SK-N-SH (cell line): ENCODE measurements around the gene WWP2. TPM values are rescaled to one million over a fixed set of nuclear protein-coding genes. Genes with fewer than 3 reads are reported as not detected.

ENCODE experiments used
- CTCF ChIA-PET: fragments of 300-600, 350-600 bp; formaldehyde crosslinking; extraction: SDS; loops from one replicate; lab custom pipeline; 2021; lab: Yijun Ruan, JAX
- POLR2A ChIA-PET: fragments of 350-600 bp; sonication (Branson Sonifier 250); formaldehyde crosslinking; extraction: SDS; loops from one replicate; lab custom pipeline; 2020; ENCODE audit warnings: antibody characterized with exemption, inconsistent platforms; lab: Yijun Ruan, JAX
- DNase-seq: peaks from one replicate; pipeline ENCODE4 v3.0.0; 2012
- H2AFZ ChIP-seq: fragments of 200-600 bp; sonication (generic); 2 replicates; pipeline ENCODE4 v1.8.1; 2016; ENCODE audit warnings: antibody characterized with exemption, mild to moderate bottlenecking, low read depth
- H3F3A ChIP-seq: fragments of 200-600 bp; sonication (generic); replicated peaks from 2 replicates; pipeline ENCODE3; 2016; ENCODE audit warnings: antibody characterized with exemption, mild to moderate bottlenecking; ENCODE audit not compliant: insufficient read depth
- H3K27ac ChIP-seq, 2 experiments: fragments of 200-500 bp in 1 of 2; fragments of 200-600 bp in 1 of 2; sonication (Bioruptor generic) in 1 of 2; sonication (generic), shearing (Covaris generic) in 1 of 2; 2 replicates each; pipeline versions ENCODE4 v1.5.1 to v1.6.1; 2014 to 2016; ENCODE audit warnings: low read depth in 2 of 2, inconsistent platforms in 1 of 2, low read length in 1 of 2, mild to moderate bottlenecking in 1 of 2, mixed read lengths in 1 of 2
- H3K27me3 ChIP-seq: fragments of 200-600 bp; sonication (generic), shearing (Covaris generic); 2 replicates; pipeline ENCODE4 v1.6.1; 2016; ENCODE audit warnings: mixed run types; ENCODE audit not compliant: insufficient read depth
- H3K36me3 ChIP-seq, 2 experiments: fragments of 200-500 bp in 1 of 2; fragments of 200-600 bp in 1 of 2; sonication (Bioruptor generic) in 1 of 2; sonication (generic) in 1 of 2; replicated peaks in 1 of 2; 2 replicates each; pipeline versions ENCODE3 to v1.5.1; 2014 to 2016; ENCODE audit warnings: low read length in 1 of 2, mild to moderate bottlenecking in 1 of 2; ENCODE audit not compliant: insufficient read depth in 2 of 2, control insufficient read depth in 1 of 2
- H3K4me1 ChIP-seq, 2 experiments: fragments of 200-500 bp in 1 of 2; fragments of 200-600 bp in 1 of 2; sonication (Bioruptor generic) in 1 of 2; sonication (generic), shearing (Covaris generic) in 1 of 2; 2 replicates each; pipeline versions ENCODE4 v1.5.1 to v1.6.1; 2014 to 2016; ENCODE audit warnings: low read depth in 1 of 2, low read length in 1 of 2, mixed run types in 1 of 2; ENCODE audit not compliant: insufficient read depth in 2 of 2, control insufficient read depth in 1 of 2
- H3K4me2 ChIP-seq: fragments of 200-600 bp; sonication (generic), shearing (Covaris generic); 2 replicates; pipeline ENCODE4 v1.6.1; 2017; ENCODE audit warnings: mixed run types
- H3K4me3 ChIP-seq, 2 experiments: fragments of 200-500 bp in 1 of 2; fragments of 200-600 bp in 1 of 2; sonication (Bioruptor generic) in 1 of 2; sonication (generic), shearing (Covaris generic) in 1 of 2; 2 replicates each; pipeline versions ENCODE4 v1.5.1 to v1.8.1; 2014 to 2016; ENCODE audit warnings: low read depth in 2 of 2, inconsistent platforms in 1 of 2, low read length in 1 of 2, mild to moderate bottlenecking in 1 of 2, mixed read lengths in 1 of 2, moderate library complexity in 1 of 2
- H3K79me2 ChIP-seq: fragments of 200-600 bp; sonication (generic); 2 replicates; pipeline ENCODE4 v1.8.1; 2017; ENCODE audit warnings: mild to moderate bottlenecking; ENCODE audit not compliant: insufficient read depth
- H3K9ac ChIP-seq: fragments of 200-600 bp; sonication (generic); 2 replicates; pipeline ENCODE4 v1.6.1; 2017; ENCODE audit warnings: mixed run types
- H3K9me2 ChIP-seq: fragments of 200-600 bp; sonication (generic); 2 replicates; pipeline ENCODE4 v1.6.1; 2017; ENCODE audit warnings: mixed run types
- H3K9me3 ChIP-seq: fragments of 200-600 bp; sonication (generic); 2 replicates; pipeline ENCODE4 v1.6.1; 2017; ENCODE audit warnings: mixed run types, mild to moderate bottlenecking, moderate library complexity
- H4K20me1 ChIP-seq: fragments of 200-600 bp; sonication (generic); 2 replicates; pipeline ENCODE4 v1.6.1; 2017; ENCODE audit warnings: mild to moderate bottlenecking, mixed run types; ENCODE audit not compliant: insufficient read depth
- EP300 ChIP-seq, 2 experiments: IDR thresholded peaks; 2 replicates each; pipeline versions ENCODE4 v1.4.0 to v1.6.1; 2012; ENCODE audit warnings: borderline replicate concordance in 1 of 2, low read depth in 1 of 2, low read length in 1 of 2
- EZH2phosphoT487 ChIP-seq: fragments of 200-600 bp; sonication (generic); IDR thresholded peaks from 2 replicates; pipeline ENCODE4 v1.6.1; 2017; ENCODE audit warnings: low read depth, mixed run types, mild to moderate bottlenecking, antibody characterized with exemption, moderate library complexity, borderline replicate concordance
- FOSL2 ChIP-seq: IDR thresholded peaks from 2 replicates; pipeline ENCODE4 v1.4.0; 2012; ENCODE audit warnings: low read depth, mild to moderate bottlenecking, moderate library complexity, borderline replicate concordance
- GATA2 ChIP-seq: sonication (generic); formaldehyde crosslinking; IDR thresholded peaks from 2 replicates; pipeline ENCODE4 v1.5.0; 2020; ENCODE audit warnings: mild to moderate bottlenecking, missing genetic modification reagents
- IRF3 ChIP-seq: fragments of 150-350 bp; IDR thresholded peaks from 2 replicates; pipeline ENCODE4 v1.6.1; 2016; ENCODE audit warnings: mild to moderate bottlenecking, low read depth, low read length
- JUND ChIP-seq: IDR thresholded peaks from 2 replicates; pipeline ENCODE4 v1.4.0; 2012
- MEF2A ChIP-seq: IDR thresholded peaks from 2 replicates; pipeline ENCODE4 v1.4.0; 2012; ENCODE audit warnings: low read depth, borderline replicate concordance
- NFIC ChIP-seq: IDR thresholded peaks from 2 replicates; pipeline ENCODE4 v1.4.0; 2012; ENCODE audit warnings: borderline replicate concordance
- NRF1 ChIP-seq: IDR thresholded peaks from 2 replicates; pipeline ENCODE4 v1.6.1; 2012; ENCODE audit warnings: low read depth, mild to moderate bottlenecking, low read length
- PBX3 ChIP-seq: IDR thresholded peaks from 2 replicates; pipeline ENCODE4; 2012
- POLR2AphosphoS5 ChIP-seq: IDR thresholded peaks from 2 replicates; pipeline ENCODE4 v1.6.1; 2012; ENCODE audit warnings: low read depth, low read length
- REST ChIP-seq: IDR thresholded peaks from 2 replicates; pipeline ENCODE4 v1.6.1; 2012; ENCODE audit warnings: mild to moderate bottlenecking, low read depth, low read length, moderate library complexity
- RXRA ChIP-seq: IDR thresholded peaks from 2 replicates; pipeline ENCODE4 v1.4.0; 2012; ENCODE audit warnings: low read depth, mild to moderate bottlenecking, borderline replicate concordance
- TCF12 ChIP-seq: IDR thresholded peaks from 2 replicates; pipeline ENCODE4 v1.4.0; 2012
- USF1 ChIP-seq: IDR thresholded peaks from 2 replicates; pipeline ENCODE4 v1.4.0; 2012; ENCODE audit warnings: low read depth, borderline replicate concordance
- YY1 ChIP-seq: IDR thresholded peaks from 2 replicates; pipeline ENCODE4 v1.4.0; 2012; ENCODE audit warnings: low read depth, mild to moderate bottlenecking
- ZBTB33 ChIP-seq: IDR thresholded peaks from 2 replicates; pipeline ENCODE4 v1.4.0; 2012; ENCODE audit warnings: low read depth, borderline replicate concordance
- WGBS: methylation state at CpG from one replicate; pipeline ENCODE4 v1.1.6; 2017; ENCODE audit warnings: low lambda C conversion rate; 5-methylcytosine and 5-hydroxymethylcytosine counted together
- polyA plus RNA-seq, 3 experiments: library from polyadenylated mRNA; depleted of rRNA; stranded (reverse); fragments of >200 nt; gene quantifications; 2 replicates each; pipeline ENCODE4 v1.2.3, GENCODE V29; 2012

Gene WWP2
- polyA plus RNA-seq, 1 of the 3 experiments (the other 2 are of a cell fraction), result 13.3 TPM

- TF ChIP-seq NFIC, result no peak
- no peak for TF ChIP-seq ZBTB33
- DNase-seq, result no peak
- POLR2A ChIA-PET, result no interaction called here
- CTCF ChIA-PET, result interaction anchor here (1.8 kb wide), 1 partner anchor 10 kb away, joined by 4 read pairs; no protein-coding TSS in a partner anchor
- Histone ChIP-seq H3K9me3 (no peaks in the 10 kb centered on the region), H3K79me2 (peaks cover 9% of the 10 kb centered on the region; the same call in 1 of the 2 replicates), H4K20me1 (no peaks in the 10 kb centered on the region), H3K4me2 (no peak overlapping the region), H2AFZ (no peak overlapping the region), H3K4me1 (peaks cover 9% of the 10 kb centered on the region in 2 experiments; a peak in 2 of 4 replicates), H3K27me3 (no peaks in the 10 kb centered on the region), H3F3A (peaks cover 5% of the 10 kb centered on the region), H3K27ac (no peak overlapping the region), H3K4me3 (no peak overlapping the region), H3K9me2 (no peaks in the 10 kb centered on the region), H3K9ac (no peak overlapping the region), H3K36me3 (no peaks in the 10 kb centered on the region)
- 92% methylated on average over 6 of the region's 6 CpGs for WGBS
These were observed 30.0 kb upstream of the WWP2 start for GRCh38 chr16:69732101-69732500.

- POLR2A ChIA-PET, result interaction anchor here (1.0 to 1.6 kb wide), 3 partner anchors 13 to 15 kb away, joined by 3 to 6 read pairs (median 4); partner anchors contain the start of genes NOB1 and NQO1
- no peak for DNase-seq
- no peaks in the 10 kb centered on the region; a peak in 1 of 4 replicates for H3K4me1 ChIP-seq
- peaks cover 10% of the 10 kb centered on the region; the same call in 1 of the 2 replicates for H3K79me2 ChIP-seq
- TF ChIP-seq FOSL2 (no peak), EZH2phosphoT487 (no peak), POLR2AphosphoS5 (no peak), NRF1 (no peak), REST (no peak), GATA2 (CRISPR knock-in tag) (no peak), IRF3 (no peak), RXRA (no peak), EP300 (IDR thresholded peaks at IDR 0.05; ENCODE audit: borderline replicate concordance in 1 of 2, low read depth in 1 of 2, low read length in 1 of 2) (no peak), NFIC (no peak), TCF12 (no peak), MEF2A (no peak), YY1 (no peak), PBX3 (no peak), JUND (no peak), USF1 (no peak)
- 64% methylated on average over 8 of the region's 8 CpGs for whole genome bisulfite sequencing
- no peak overlapping the region for H2AFZ ChIP-seq
- no peak overlapping the region for H3K4me3 ChIP-seq
- H3K4me2 ChIP-seq, result no peak overlapping the region; the same call in 1 of the 2 replicates
- H3K9me3 ChIP-seq, result no peaks in the 10 kb centered on the region
- H4K20me1 ChIP-seq, result no peaks in the 10 kb centered on the region
- H3K27ac ChIP-seq, result peak overlapping the region; percentile 12 to 15; a peak in 2 of 4 replicates
- H3K27me3 ChIP-seq, result no peaks in the 10 kb centered on the region
- no peak overlapping the region for H3K9ac ChIP-seq
- no peaks in the 10 kb centered on the region for H3K9me2 ChIP-seq
- peaks cover 11% of the 10 kb centered on the region for H3F3A ChIP-seq
- peaks cover 37 to 47% of the 10 kb centered on the region in 2 experiments for H3K36me3 ChIP-seq
- CTCF ChIA-PET, result interaction anchor here (1.2 to 1.6 kb wide), 4 partner anchors 9 to 33 kb away, joined by 3 to 10 read pairs (median 4); partner anchors contain the start of gene NOB1
These were observed 20.6 kb upstream of the WWP2 start for GRCh38 chr16:69741519-69741918.
